Large intestine (tissue), 12 donors: ENCODE results near the gene ZNF117. TPM values are rescaled to one million over a fixed set of nuclear protein-coding genes. Genes with fewer than 3 reads are reported as not detected.
A peak's percentile ranks its signal among the peaks of the same experiment; 100 is the strongest.
"Not testable (repeated sequence)": the region's sequence is repeated elsewhere in the genome, so short reads cannot be mapped to it uniquely, and the experiment has no call there.

Experiments
- DNase-seq, 2 donors: peaks; one replicate each; pipeline versions ENCODE4 v3.0.0 to v3.0.0-alpha.2; 2013
- H3K27ac ChIP-seq: one replicate; pipeline ENCODE4 v1.5.1; 2013; ENCODE audit warnings: low read length
- H3K27me3 ChIP-seq: 2 replicates; pipeline ENCODE4 v1.6.1; 2013; ENCODE audit warnings: low read length; ENCODE audit not compliant: control insufficient read depth, insufficient read depth
- H3K36me3 ChIP-seq: 2 replicates; pipeline ENCODE4 v1.6.1; 2013; ENCODE audit warnings: low read length; ENCODE audit not compliant: control insufficient read depth, insufficient read depth
- H3K4me1 ChIP-seq: one replicate; pipeline ENCODE4 v1.6.1; 2013; ENCODE audit warnings: low read length; ENCODE audit not compliant: control insufficient read depth, insufficient read depth
- H3K4me3 ChIP-seq: one replicate; pipeline ENCODE4 v1.5.1; 2013; ENCODE audit warnings: low read length
- H3K9me3 ChIP-seq: one replicate; pipeline ENCODE4 v1.6.1; 2013; ENCODE audit warnings: mild to moderate bottlenecking, low read depth, low read length, moderate library complexity; ENCODE audit not compliant: control insufficient read depth
- WGBS: methylation state at CpG from one replicate; pipeline ENCODE4 v1.1.5; 2013; ENCODE audit warnings: low lambda C conversion rate; ENCODE audit not compliant: insufficient coverage; 5-methylcytosine and 5-hydroxymethylcytosine counted together
- long read RNA-seq, 11 donors: transcript quantifications; one replicate each; lab custom pipeline, GENCODE V29; 2026
- polyA plus RNA-seq: library from polyadenylated mRNA; unstranded; fragments of 120-200 nt; gene quantifications from one replicate; pipeline ENCODE4 v1.2.1, GENCODE V29; 2013

ZNF117 gene
- 31.1 TPM for polyA plus RNA-seq
- long read RNA-seq, donor 1, full-length matches to known transcripts: 3 of 3 reads
- long read RNA-seq, donor 1, partial matches to known transcripts: 0 of 3 reads
- long read RNA-seq, donor 1, other reads (novel, unspliced or antisense): 0 of 3 reads
- long read RNA-seq, donor 2, full-length matches to known transcripts: 2 of 2 reads
- long read RNA-seq, donor 2, partial matches to known transcripts: 0 of 2 reads
- long read RNA-seq, donor 2, other reads (novel, unspliced or antisense): 0 of 2 reads
- long read RNA-seq, donor 3, full-length matches to known transcripts: 2 of 13 reads
- long read RNA-seq, donor 3, partial matches to known transcripts: 6 of 13 reads
- long read RNA-seq, donor 3, other reads (novel, unspliced or antisense): 5 of 13 reads
- long read RNA-seq, donor 4, full-length matches to known transcripts: 1 of 1 reads
- long read RNA-seq, donor 4, partial matches to known transcripts: 0 of 1 reads
- long read RNA-seq, donor 4, other reads (novel, unspliced or antisense): 0 of 1 reads
- long read RNA-seq, donor 5, full-length matches to known transcripts: 1 of 21 reads
- long read RNA-seq, donor 5, partial matches to known transcripts: 13 of 21 reads
- long read RNA-seq, donor 5, other reads (novel, unspliced or antisense): 7 of 21 reads
- long read RNA-seq, donor 6, full-length matches to known transcripts: 13 of 13 reads
- long read RNA-seq, donor 6, partial matches to known transcripts: 0 of 13 reads
- long read RNA-seq, donor 6, other reads (novel, unspliced or antisense): 0 of 13 reads
- long read RNA-seq, donor 7, partial matches to known transcripts: 0 of 1 reads
- long read RNA-seq, donor 7, other reads (novel, unspliced or antisense): 0 of 1 reads
- long read RNA-seq, donor 8, full-length matches to known transcripts: 4 of 10 reads
- long read RNA-seq, donor 8, partial matches to known transcripts: 6 of 10 reads
- long read RNA-seq, donor 8, other reads (novel, unspliced or antisense): 0 of 10 reads
- long read RNA-seq, donor 9, full-length matches to known transcripts: 5 of 5 reads
- long read RNA-seq, donor 9, partial matches to known transcripts: 0 of 5 reads
- long read RNA-seq, donor 9, other reads (novel, unspliced or antisense): 0 of 5 reads
- long read RNA-seq, donor 10, full-length matches to known transcripts: 11 of 11 reads
- long read RNA-seq, donor 10, partial matches to known transcripts: 0 of 11 reads
- long read RNA-seq, donor 10, other reads (novel, unspliced or antisense): 0 of 11 reads
- long read RNA-seq, donor 11, full-length matches to known transcripts: 3 of 3 reads
- long read RNA-seq, donor 11, partial matches to known transcripts: 0 of 3 reads
- long read RNA-seq, donor 11, other reads (novel, unspliced or antisense): 0 of 3 reads

DNA sequence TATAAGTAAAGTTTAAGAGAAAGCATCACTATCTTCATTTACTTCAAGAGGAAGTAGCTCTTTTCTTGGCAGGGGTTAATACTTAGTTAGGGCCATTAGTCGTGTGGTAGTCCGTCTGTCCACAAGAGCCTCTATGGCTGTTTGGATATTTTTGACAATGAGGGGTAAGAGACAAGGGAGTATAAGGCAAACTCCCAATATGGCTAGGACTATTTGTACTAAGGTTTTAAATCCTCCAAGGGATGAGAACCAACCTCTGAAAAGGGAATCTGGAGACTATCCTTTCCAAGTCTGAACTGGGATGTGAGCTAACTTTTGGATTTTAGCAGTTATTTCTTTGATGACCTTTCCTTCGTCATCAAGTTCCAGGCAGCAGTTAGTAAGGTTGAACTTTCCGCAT is at the start of gene ZNF117:
ZNF117 (minus strand) TSS at position 101 of the 400 bp plus-strand sequence.
- DNase-seq: no peak
- Histone ChIP-seq H3K27me3 (no peaks in the 10 kb centered on the region), H3K4me3 (no peak within 1 kb of the TSS), H3K4me1 (no peaks in the 10 kb centered on the region), H3K36me3 (peaks cover 18% of the 10 kb centered on the region), H3K27ac (no peak within 1 kb of the TSS), H3K9me3 (peaks cover 33% of the 10 kb centered on the region)
- WGBS: no CpG with 5 or more reads among the region's 4 CpGs

DNA sequence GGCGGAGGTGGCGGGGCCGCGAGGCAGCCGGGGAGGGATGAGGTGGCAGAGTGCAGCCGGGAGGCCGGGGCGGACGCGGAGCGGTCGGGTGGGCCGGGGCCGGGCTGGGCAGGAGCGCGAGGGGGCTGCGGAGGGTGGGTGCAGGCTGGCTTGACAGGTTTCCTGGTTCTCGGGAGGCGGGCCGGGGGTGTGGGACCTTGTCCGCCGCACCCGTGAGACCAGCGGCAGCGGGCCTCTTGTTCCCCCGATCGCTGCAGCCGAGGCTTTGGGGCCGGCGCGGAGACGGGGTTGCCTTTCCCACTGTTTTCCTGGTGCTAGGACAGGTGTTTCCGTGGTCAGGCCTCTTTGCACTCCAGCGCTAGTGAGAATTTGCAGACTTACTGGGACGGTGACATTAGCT is 47.9 kb upstream of the ZNF117 start:
- Histone ChIP-seq H3K4me3 (peak overlapping the region; percentile 70), H3K27ac (peak overlapping the region; percentile 84)
- H3K27me3 ChIP-seq, H3K36me3 ChIP-seq, H3K9me3 ChIP-seq, H3K4me1 ChIP-seq: not testable (repeated sequence)
- no CpG with 5 or more reads among the region's 35 CpGs for WGBS
- peak; percentile 21 to 72 for DNase-seq

DNA sequence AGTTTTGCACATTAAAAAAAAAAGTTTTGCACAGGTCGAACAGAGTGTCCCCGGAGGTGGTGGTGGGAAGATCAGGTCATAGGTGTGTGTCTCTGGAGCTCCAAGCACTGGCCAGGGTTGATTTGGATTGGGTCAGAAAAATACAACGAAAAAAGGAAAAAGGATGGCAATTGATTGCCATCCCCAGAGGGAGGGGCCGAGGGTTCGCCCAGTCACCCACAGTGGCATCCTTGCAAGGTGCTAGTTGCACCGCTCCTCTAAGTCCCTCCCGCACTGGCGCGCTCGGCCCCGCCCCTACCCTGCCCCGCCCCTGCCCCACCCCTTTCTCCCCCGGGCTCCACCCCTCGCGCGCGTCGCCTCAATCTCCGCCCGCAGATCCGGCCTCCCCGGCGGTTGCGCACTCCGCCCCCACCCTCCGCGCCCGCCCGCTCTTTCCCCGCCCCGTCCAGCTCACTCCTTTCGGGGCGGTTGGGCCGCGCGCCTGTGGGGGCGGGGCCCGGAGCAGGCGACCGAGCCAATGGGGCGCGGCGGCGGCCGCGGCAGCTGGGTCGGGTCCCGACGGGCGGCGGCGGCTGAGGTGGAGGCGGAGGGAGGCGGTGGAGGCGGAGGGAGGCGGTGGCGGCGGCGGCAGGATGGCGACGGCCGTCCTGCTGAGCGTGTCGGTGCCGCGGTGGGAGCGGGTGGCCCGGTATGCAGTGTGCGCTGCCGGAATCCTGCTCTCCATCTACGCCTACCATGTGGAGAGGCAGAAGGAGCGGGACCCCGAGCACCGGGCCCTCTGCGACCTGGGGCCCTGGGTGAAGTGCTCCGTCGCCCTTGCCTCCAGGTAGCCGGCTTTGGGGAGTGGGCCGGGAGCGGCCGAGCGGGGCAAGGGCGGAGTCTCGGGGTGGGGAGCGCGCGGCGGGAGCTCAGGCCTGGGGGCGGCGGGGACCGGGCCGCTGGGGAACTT is 47.2 kb upstream of the ZNF117 start:
- no peaks in the 10 kb centered on the region for H3K27me3 ChIP-seq
- H3K9me3 ChIP-seq: peaks cover 5% of the 10 kb centered on the region
- H3K27ac ChIP-seq: peak overlapping the region; percentile 87
- H3K4me3 ChIP-seq: peak overlapping the region; percentile 78
- no peaks in the 10 kb centered on the region for H3K36me3 ChIP-seq
- no peaks in the 10 kb centered on the region for H3K4me1 ChIP-seq
- DNase-seq: peak; percentile 92 to 97
- no CpG with 5 or more reads among the region's 92 CpGs for WGBS

DNA sequence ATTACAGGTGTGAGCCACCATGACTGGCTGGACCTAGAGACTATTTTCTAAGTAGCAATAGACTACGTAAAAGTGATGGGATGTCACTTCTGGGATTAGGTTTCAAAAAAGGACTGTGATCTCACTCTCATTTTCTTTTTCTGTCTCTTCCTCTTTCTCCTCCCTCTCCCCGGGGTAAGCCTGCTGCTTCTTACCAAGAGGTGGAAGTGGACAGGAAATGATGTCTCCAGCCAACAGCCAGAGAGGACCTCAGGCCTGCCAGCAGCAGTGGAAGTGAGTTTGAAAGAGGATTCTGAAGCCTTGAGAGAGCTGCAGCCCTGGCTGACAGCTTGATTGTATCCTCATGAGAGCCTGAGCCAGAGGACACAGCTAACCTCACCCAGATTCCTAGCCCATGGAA is 45.7 kb upstream of the ZNF117 start:
- no CpG with 5 or more reads among the region's 2 CpGs for WGBS
- not testable (repeated sequence) for H3K4me3 ChIP-seq, H3K27me3 ChIP-seq, H3K9me3 ChIP-seq, H3K4me1 ChIP-seq, H3K36me3 ChIP-seq, H3K27ac ChIP-seq
- peak in 1 of 2 donors; percentile 1 for DNase-seq

DNA sequence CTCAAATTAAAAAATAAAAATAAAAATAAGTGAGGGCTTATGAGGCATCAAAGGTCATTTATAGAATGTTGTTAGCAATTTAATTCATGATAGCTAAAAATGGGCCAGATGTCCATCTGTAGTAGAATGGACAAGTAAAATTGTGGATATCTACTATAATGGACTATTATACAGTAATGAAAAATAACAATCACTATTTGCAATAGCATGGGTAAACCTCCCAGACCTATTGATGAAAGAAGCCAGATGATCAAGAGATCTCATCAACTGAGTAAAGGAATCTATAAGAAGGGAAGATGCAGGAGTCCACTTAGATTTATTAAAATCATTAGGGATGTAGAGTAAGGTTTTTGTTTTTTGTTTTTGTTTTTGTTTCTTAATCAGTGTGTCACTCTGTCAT is 44.6 kb upstream of the ZNF117 start:
- H3K4me3 ChIP-seq, H3K9me3 ChIP-seq, H3K36me3 ChIP-seq, DNase-seq, H3K27me3 ChIP-seq, H3K27ac ChIP-seq, H3K4me1 ChIP-seq: not testable (repeated sequence)

DNA sequence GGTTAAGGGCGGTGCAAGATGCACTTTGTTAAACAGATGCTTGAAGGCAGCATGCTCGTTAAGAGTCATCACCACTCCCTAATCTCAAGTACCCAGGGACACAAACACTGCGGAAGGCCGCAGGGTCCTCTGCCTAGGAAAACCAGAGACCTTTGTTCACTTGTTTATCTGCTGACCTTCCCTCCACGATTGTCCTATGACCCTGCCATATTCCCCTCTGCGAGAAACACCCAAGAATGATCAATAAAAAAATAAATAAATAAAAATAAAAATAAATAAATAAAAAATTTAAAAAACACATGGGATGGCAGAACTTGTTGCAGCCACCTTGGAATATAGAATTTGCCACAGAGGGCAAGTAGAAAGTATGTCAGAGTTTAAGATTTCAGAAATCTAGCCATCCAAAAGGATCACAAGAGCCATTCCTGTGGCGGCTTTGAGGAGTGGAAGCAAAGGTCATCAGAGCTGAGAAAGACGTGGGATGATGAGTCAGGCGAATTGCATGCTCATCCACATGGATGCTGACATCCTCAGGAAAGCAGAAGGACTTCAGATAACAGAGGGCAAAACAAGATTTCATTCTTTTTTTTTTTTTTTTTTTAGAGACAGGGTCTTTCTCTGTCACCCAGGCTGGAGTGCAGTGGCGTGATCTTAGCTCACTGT is 43.4 kb upstream of the ZNF117 start:
- not testable (repeated sequence) for H3K4me3 ChIP-seq, H3K9me3 ChIP-seq, H3K4me1 ChIP-seq, H3K27me3 ChIP-seq, H3K36me3 ChIP-seq, H3K27ac ChIP-seq
- DNase-seq: peak; percentile 42 to 68
- 60% methylated on average over 2 of the region's 10 CpGs for WGBS

DNA sequence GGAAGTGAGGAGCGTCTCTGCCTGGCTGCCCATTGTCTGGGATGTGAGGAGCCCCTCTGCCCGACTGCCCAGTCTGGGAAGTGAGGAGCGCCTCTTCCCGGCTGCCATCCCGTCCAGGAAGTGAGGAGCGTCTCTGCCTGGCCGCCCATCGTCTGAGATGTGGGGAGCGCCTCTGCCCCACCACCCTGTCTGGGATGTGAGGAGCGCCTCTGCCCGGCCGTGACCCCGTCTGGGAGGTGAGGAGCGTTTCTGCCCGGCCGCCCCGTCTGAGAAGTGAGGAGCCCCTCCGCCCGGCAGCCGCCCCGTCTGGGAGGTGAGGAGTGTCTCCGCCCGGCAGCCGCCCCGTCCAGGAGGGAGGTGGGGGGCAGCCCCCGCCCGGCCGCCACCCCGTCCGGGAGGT is 42.6 kb upstream of the ZNF117 start:
- WGBS: no CpG with 5 or more reads among the region's 30 CpGs
- not testable (repeated sequence) for H3K27me3 ChIP-seq, H3K9me3 ChIP-seq, H3K4me1 ChIP-seq, DNase-seq, H3K36me3 ChIP-seq, H3K27ac ChIP-seq, H3K4me3 ChIP-seq

DNA sequence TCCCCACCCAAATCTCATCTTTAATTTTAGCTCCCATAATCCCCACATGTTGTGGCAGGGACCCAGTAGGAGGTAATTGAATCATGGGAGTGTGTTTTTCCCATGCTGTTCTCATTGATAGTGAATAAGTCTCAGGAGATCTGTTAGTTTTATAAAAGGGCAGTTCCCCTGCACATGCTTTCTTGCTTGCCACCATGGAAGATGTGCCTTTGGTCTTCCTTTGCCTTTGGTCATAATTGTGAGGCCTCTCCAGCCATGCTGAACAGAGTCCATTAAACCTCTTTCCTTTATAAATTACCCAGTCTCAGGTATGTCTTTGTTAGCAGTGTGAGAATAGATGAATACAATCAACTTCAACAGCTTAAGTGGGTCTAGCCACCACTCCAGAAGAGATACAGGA is 34.2 kb upstream of the ZNF117 start:
- H3K9me3 ChIP-seq, H3K4me1 ChIP-seq, H3K4me3 ChIP-seq, DNase-seq, H3K36me3 ChIP-seq, H3K27me3 ChIP-seq, H3K27ac ChIP-seq: not testable (repeated sequence)

DNA sequence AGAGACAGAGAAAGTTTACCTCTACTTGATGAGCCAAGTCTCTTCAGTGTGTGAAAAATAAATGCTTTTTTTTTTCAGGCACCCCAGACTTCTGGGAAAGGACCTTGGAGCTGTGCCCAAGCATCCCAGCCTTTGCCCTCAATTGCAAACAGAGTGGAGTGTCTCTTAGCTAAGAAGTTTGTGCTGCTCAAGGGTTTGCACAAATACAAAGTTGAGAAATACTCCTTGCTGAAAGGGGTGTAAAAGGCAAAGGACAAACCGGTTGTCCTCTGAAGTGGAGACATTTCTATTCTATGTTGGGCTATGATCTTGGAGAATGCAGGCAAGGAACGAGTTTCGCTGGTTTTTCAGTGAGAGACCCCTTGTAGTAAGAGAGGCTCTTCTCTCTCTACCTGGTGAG is 30.1 kb upstream of the ZNF117 start:
- peak; percentile 35 to 72 for DNase-seq

More for the DNA sequence above, 30.1 kb upstream of the ZNF117 start:
- not testable (repeated sequence) for H3K4me3 ChIP-seq, H3K4me1 ChIP-seq, H3K27me3 ChIP-seq, H3K9me3 ChIP-seq, H3K36me3 ChIP-seq
- H3K27ac ChIP-seq: peak overlapping the region; percentile 42
- WGBS: no CpG with 5 or more reads among the region's 3 CpGs
